Measurements from ENCODE around the gene IL26.

IL26 gene

GRCh38 chr12:68199127-68199526, 26.5 kb downstream of the IL26 start:
- Histone ChIP-seq H3K9me3 (ENCODE audit: insufficient read depth, low read length) (no peaks in the 10 kb centered on the region), H3K27ac (ENCODE audit: low read depth, low read length) (no peak overlapping the region), H3K79me2 (ENCODE audit: insufficient read depth, low read length) (no peaks in the 10 kb centered on the region), H3K4me2 (ENCODE audit: low read depth, low read length, poor library complexity, severe bottlenecking) (no peak overlapping the region), H3K9me2 (replicated peaks; ENCODE audit: insufficient read depth, low read length) (no peaks in the 10 kb centered on the region), H3F3A (ENCODE audit: insufficient read depth) (no peaks in the 10 kb centered on the region), H2AFZ (ENCODE audit: low read depth, low read length, severe bottlenecking) (no peak overlapping the region), H3K4me3 (ENCODE audit: insufficient read depth, low read length, poor library complexity, severe bottlenecking) (no peak overlapping the region), H4K20me1 (ENCODE audit: low read depth, low read length) (no peaks in the 10 kb centered on the region), H3K36me3 (ENCODE audit: low read length) (no peaks in the 10 kb centered on the region), H3K9ac (ENCODE audit: low read length) (no peak overlapping the region), H3K27me3 (ENCODE audit: low read length) (no peaks in the 10 kb centered on the region)
- TF ChIP-seq CTCF (IDR thresholded peaks at IDR 0.05; ENCODE audit: insufficient read depth, low read length, poor library complexity, severe bottlenecking): no peak
- no peak for TF ChIP-seq EZH2phosphoT487 (conservative IDR thresholded peaks at IDR 0.05; ENCODE audit: low read length)

GRCh38 chr12:68198507-68199086, 27.0 kb downstream of the IL26 start:
- Histone ChIP-seq H3K4me2 (ENCODE audit: low read depth, low read length, poor library complexity, severe bottlenecking) (no peak overlapping the region), H3K9me3 (ENCODE audit: insufficient read depth, low read length) (no peaks in the 10 kb centered on the region)
- TF ChIP-seq EZH2phosphoT487 (conservative IDR thresholded peaks at IDR 0.05; ENCODE audit: low read length): no peak
- no peak for TF ChIP-seq CTCF (IDR thresholded peaks at IDR 0.05; ENCODE audit: insufficient read depth, low read length, poor library complexity, severe bottlenecking)

GRCh38 chr12:68190301-68190700, 35.3 kb downstream of the IL26 start:
- Histone ChIP-seq H3K9ac (ENCODE audit: low read length) (no peak overlapping the region), H3K4me3 (ENCODE audit: insufficient read depth, low read length, poor library complexity, severe bottlenecking) (no peak overlapping the region), H3K36me3 (ENCODE audit: low read length) (no peaks in the 10 kb centered on the region), H3K27me3 (ENCODE audit: low read length) (no peaks in the 10 kb centered on the region), H2AFZ (ENCODE audit: low read depth, low read length, severe bottlenecking) (no peak overlapping the region), H3K79me2 (ENCODE audit: insufficient read depth, low read length) (no peaks in the 10 kb centered on the region), H3K27ac (ENCODE audit: low read depth, low read length) (no peak overlapping the region), H3K9me3 (ENCODE audit: insufficient read depth, low read length) (no peaks in the 10 kb centered on the region), H3K4me2 (ENCODE audit: low read depth, low read length, poor library complexity, severe bottlenecking) (no peak overlapping the region), H4K20me1 (ENCODE audit: low read depth, low read length) (no peaks in the 10 kb centered on the region), H3F3A (ENCODE audit: insufficient read depth) (no peaks in the 10 kb centered on the region), H3K9me2 (replicated peaks; ENCODE audit: insufficient read depth, low read length) (no peaks in the 10 kb centered on the region)
- TF ChIP-seq EZH2phosphoT487 (conservative IDR thresholded peaks at IDR 0.05; ENCODE audit: low read length): no peak
- no peak for TF ChIP-seq CTCF (IDR thresholded peaks at IDR 0.05; ENCODE audit: insufficient read depth, low read length, poor library complexity, severe bottlenecking)

More at GRCh38 chr12:68198507-68199086, 27.0 kb downstream of the IL26 start:
- no peak overlapping the region for H3K4me3 ChIP-seq (ENCODE audit: insufficient read depth, low read length, poor library complexity, severe bottlenecking)
- H3K79me2 ChIP-seq (ENCODE audit: insufficient read depth, low read length): no peaks in the 10 kb centered on the region
- H3K27me3 ChIP-seq (ENCODE audit: low read length): no peaks in the 10 kb centered on the region
- H3K9me2 ChIP-seq (replicated peaks; ENCODE audit: insufficient read depth, low read length): no peaks in the 10 kb centered on the region
- no peak overlapping the region for H3K27ac ChIP-seq (ENCODE audit: low read depth, low read length)
- H2AFZ ChIP-seq (ENCODE audit: low read depth, low read length, severe bottlenecking): no peak overlapping the region
- H3K9ac ChIP-seq (ENCODE audit: low read length): no peak overlapping the region
- H3F3A ChIP-seq (ENCODE audit: insufficient read depth): no peaks in the 10 kb centered on the region
- no peaks in the 10 kb centered on the region for H4K20me1 ChIP-seq (ENCODE audit: low read depth, low read length)
- H3K36me3 ChIP-seq (ENCODE audit: low read length): no peaks in the 10 kb centered on the region
